A673 (cell line): ENCODE data around the gene ADAMTS15. TPM values are rescaled to one million over a fixed set of nuclear protein-coding genes. Genes with fewer than 3 reads are reported as not detected.

Experiments
- BruUV-seq: library from RNA; stranded (reverse); fragments of 400-500 nt; replicated peaks from 2 replicates; lab custom pipeline; 2021; lab: Mats Ljungman, UMichigan
- CTCF ChIA-PET: fragments of 300-600 bp; sonication (Branson Sonifier 250); formaldehyde crosslinking; loops from one replicate; lab custom pipeline; 2022; ENCODE audit warnings: antibody characterized with exemption; lab: Charles Lee
- POLR2A ChIA-PET: fragments of 300-600 bp; sonication (Branson Sonifier 250); formaldehyde crosslinking; loops from one replicate; lab custom pipeline; 2022; ENCODE audit warnings: antibody characterized with exemption; ENCODE audit not compliant: low non-redundant PET; lab: Charles Lee
- DNase-seq: peaks from one replicate; pipeline ENCODE4 v3.0.0-alpha.2; 2015; ENCODE audit warnings: low spot score
- H3K27ac ChIP-seq: fragments of 200-600 bp; sonication (generic); 2 replicates; pipeline ENCODE4 v1.5.1; 2016; ENCODE audit warnings: mixed run types, low read depth, mild to moderate bottlenecking, mixed read lengths, antibody characterized with exemption, low read length; ENCODE audit not compliant: poor library complexity, severe bottlenecking
- H3K27me3 ChIP-seq: fragments of 200-600 bp; sonication (generic); replicated peaks from 2 replicates; pipeline ENCODE4 v1.6.1; 2017; ENCODE audit warnings: mixed run types, low read depth, mild to moderate bottlenecking, mixed read lengths, antibody characterized with exemption, low read length; ENCODE audit not compliant: insufficient read depth, poor library complexity
- H3K36me3 ChIP-seq: fragments of 200-600 bp; sonication (generic); 2 replicates; pipeline ENCODE4 v1.6.1; 2016; ENCODE audit warnings: mixed run types, mild to moderate bottlenecking, mixed read lengths, antibody characterized with exemption, low read length; ENCODE audit not compliant: insufficient read depth, poor library complexity, severe bottlenecking
- H3K4me1 ChIP-seq: fragments of 200-600 bp; sonication (generic); 2 replicates; pipeline ENCODE4 v1.6.1; 2017; ENCODE audit warnings: mixed run types, mild to moderate bottlenecking, mixed read lengths, antibody characterized with exemption, low read length; ENCODE audit not compliant: insufficient read depth, poor library complexity, severe bottlenecking
- H3K4me3 ChIP-seq: fragments of 200-600 bp; sonication (generic); 2 replicates; pipeline ENCODE4 v1.5.1; 2016; ENCODE audit warnings: low read depth, mixed run types, mild to moderate bottlenecking, mixed read lengths, low read length; ENCODE audit not compliant: poor library complexity, severe bottlenecking
- H3K9me3 ChIP-seq: fragments of 200-600 bp; sonication (generic); 2 replicates; pipeline ENCODE4 v1.6.1; 2016; ENCODE audit warnings: mixed run types, low read depth, mild to moderate bottlenecking, mixed read lengths, antibody characterized with exemption, low read length; ENCODE audit not compliant: poor library complexity, severe bottlenecking
- CTCF ChIP-seq: fragments of 300-800, 200-600 bp; sonication (generic); conservative IDR thresholded peaks from 2 replicates; pipeline ENCODE4 v1.5.1; 2017; ENCODE audit warnings: low read depth, mild to moderate bottlenecking, antibody characterized with exemption, low read length, moderate library complexity, mixed read lengths
- EZH2 ChIP-seq: fragments of 200-600 bp; sonication (generic); IDR thresholded peaks from 2 replicates; pipeline ENCODE4 v1.6.1; 2017; ENCODE audit warnings: borderline replicate concordance, low read depth, mild to moderate bottlenecking, mixed read lengths, antibody characterized with exemption, low read length; ENCODE audit not compliant: poor library complexity, severe bottlenecking
- intact Hi-C: fragments of 100-400 bp; cut with micrococcal nuclease; formaldehyde crosslinking; loops from one replicate; pipeline ENCODE4 v1.10.0; 2022; ENCODE audit not compliant: unreplicated experiment
- total RNA-seq: library from RNA; stranded (reverse); gene quantifications from 2 replicates; pipeline ENCODE4 v1.2.3, GENCODE V29; 2021

The ADAMTS15 gene
- total RNA-seq, 1 experiment from 2014 or later: 0.99 TPM

DNA sequence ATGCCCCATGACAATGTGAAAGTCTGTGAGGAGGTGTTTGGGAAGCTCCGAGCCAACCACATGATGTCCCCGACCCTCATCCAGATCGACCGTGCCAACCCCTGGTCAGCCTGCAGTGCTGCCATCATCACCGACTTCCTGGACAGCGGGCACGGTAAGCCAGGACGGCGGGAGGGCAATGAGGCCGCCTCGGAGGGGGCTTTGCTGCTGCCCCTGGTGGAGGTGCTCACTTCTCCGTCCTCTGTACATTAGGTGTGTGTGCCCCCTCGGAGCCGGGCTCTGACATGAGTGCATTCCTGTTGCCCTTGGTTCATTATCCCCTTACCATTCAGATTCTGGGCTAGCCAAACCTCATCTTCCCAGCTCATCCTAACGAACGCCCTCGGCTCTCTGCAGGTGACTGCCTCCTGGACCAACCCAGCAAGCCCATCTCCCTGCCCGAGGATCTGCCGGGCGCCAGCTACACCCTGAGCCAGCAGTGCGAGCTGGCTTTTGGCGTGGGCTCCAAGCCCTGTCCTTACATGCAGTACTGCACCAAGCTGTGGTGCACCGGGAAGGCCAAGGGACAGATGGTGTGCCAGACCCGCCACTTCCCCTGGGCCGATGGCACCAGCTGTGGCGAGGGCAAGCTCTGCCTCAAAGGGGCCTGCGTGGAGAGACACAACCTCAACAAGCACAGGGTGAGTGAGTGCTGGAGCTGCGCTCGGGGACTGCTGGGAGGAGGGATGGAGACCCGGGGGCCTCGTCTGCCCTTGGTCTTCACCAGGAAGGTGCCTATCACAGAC, 13.8 kb downstream of the ADAMTS15 start:
- Histone ChIP-seq H3K27me3 (no peaks in the 10 kb centered on the region), H3K4me3 (no peak overlapping the region), H3K4me1 (no peaks in the 10 kb centered on the region), H3K9me3 (no peaks in the 10 kb centered on the region), H3K36me3 (no peaks in the 10 kb centered on the region), H3K27ac (no peak overlapping the region)
- no peak for DNase-seq
- CTCF ChIA-PET: no interaction called here
- POLR2A ChIA-PET: no interaction called here
- intact Hi-C loops: no loop called here
- TF ChIP-seq EZH2: no peak
- TF ChIP-seq CTCF: no peak
- no TSS peak for BruUV-seq

GRCh38 chr11:130462931-130463330, 14.5 kb downstream of the ADAMTS15 start:
- TF ChIP-seq CTCF: no peak
- TF ChIP-seq EZH2: no peak
- no peaks in the 10 kb centered on the region for H3K27me3 ChIP-seq
- H3K27ac ChIP-seq: no peak overlapping the region
- H3K36me3 ChIP-seq: no peaks in the 10 kb centered on the region
- ChIA-PET CTCF (no interaction called here), POLR2A (no interaction called here)
- no peak for DNase-seq
- no peaks in the 10 kb centered on the region for H3K9me3 ChIP-seq
- no peaks in the 10 kb centered on the region for H3K4me1 ChIP-seq
- no TSS peak for BruUV-seq
- no peak overlapping the region for H3K4me3 ChIP-seq
- intact Hi-C loops: no loop called here

DNA sequence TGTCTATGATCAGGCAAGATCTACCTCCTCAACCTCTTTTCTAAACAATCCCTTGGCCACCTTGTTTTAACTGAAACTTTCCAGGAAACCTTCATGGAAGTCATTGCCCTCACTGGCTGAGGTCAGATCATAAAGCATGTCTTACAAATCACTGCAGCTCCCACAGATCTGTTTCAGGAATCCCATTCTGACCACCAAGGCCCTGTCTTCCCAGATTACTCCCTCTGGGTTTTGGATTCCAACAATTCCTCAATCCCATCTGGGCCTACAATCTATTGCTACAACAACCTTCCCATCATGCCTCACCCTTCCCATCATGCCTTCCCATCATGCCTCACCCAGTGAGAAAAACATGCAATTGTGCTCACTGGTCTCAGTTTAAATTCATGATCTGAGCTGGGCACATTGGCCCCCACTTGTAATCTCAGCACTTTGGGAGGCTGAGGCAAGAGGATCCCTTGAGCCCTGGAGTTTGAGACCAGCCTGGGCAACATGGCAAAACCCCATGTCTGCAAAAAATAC, 15.9 kb downstream of the ADAMTS15 start:
- no peaks in the 10 kb centered on the region for H3K36me3 ChIP-seq
- intact Hi-C loops: no loop called here
- no peaks in the 10 kb centered on the region for H3K27me3 ChIP-seq
- no peaks in the 10 kb centered on the region for H3K9me3 ChIP-seq
- DNase-seq: no peak
- no peak overlapping the region for H3K4me3 ChIP-seq
- TF ChIP-seq CTCF: no peak
- no peak for TF ChIP-seq EZH2
- POLR2A ChIA-PET: no interaction called here
- H3K27ac ChIP-seq: no peak overlapping the region
- BruUV-seq: no TSS peak
- H3K4me1 ChIP-seq: no peaks in the 10 kb centered on the region
- CTCF ChIA-PET: no interaction called here
